Duodenal mucosa (tissue), 2 donors: ENCODE data around the gene CUL2.
A peak's percentile ranks its signal among the peaks of the same experiment; 100 is the strongest.

Experiments
- H3K27ac ChIP-seq: one replicate; pipeline ENCODE4 v1.7.0; 2013; ENCODE audit warnings: low read depth, low read length
- H3K27me3 ChIP-seq, 2 donors: one replicate each; pipeline ENCODE4 v1.7.0; 2013; ENCODE audit warnings: low read length in 2 of 2, control low read depth in 1 of 2; ENCODE audit not compliant: insufficient read depth in 2 of 2, control insufficient read depth in 1 of 2
- H3K36me3 ChIP-seq, 2 donors: one replicate each; pipeline ENCODE4 v1.7.0; 2013; ENCODE audit warnings: low read length in 2 of 2, control low read depth in 1 of 2; ENCODE audit not compliant: insufficient read depth in 2 of 2, control insufficient read depth in 1 of 2
- H3K4me1 ChIP-seq, 2 donors: one replicate each; pipeline ENCODE4 v1.7.0; 2013; ENCODE audit warnings: low read length in 2 of 2, control low read depth in 1 of 2; ENCODE audit not compliant: insufficient read depth in 2 of 2, control insufficient read depth in 1 of 2
- H3K4me3 ChIP-seq, 2 donors: one replicate each; pipeline ENCODE4 v1.7.0; 2013; ENCODE audit warnings: low read length in 2 of 2, low read depth in 1 of 2
- H3K9ac ChIP-seq, 2 donors: one replicate each; pipeline ENCODE4 v1.7.0; 2013; ENCODE audit warnings: low read length in 2 of 2, low read depth in 1 of 2
- H3K9me3 ChIP-seq, 2 donors: one replicate each; pipeline ENCODE4 v1.7.0; 2013; ENCODE audit warnings: low read length in 2 of 2, control low read depth in 1 of 2; ENCODE audit not compliant: control insufficient read depth in 1 of 2

Gene CUL2

DNA sequence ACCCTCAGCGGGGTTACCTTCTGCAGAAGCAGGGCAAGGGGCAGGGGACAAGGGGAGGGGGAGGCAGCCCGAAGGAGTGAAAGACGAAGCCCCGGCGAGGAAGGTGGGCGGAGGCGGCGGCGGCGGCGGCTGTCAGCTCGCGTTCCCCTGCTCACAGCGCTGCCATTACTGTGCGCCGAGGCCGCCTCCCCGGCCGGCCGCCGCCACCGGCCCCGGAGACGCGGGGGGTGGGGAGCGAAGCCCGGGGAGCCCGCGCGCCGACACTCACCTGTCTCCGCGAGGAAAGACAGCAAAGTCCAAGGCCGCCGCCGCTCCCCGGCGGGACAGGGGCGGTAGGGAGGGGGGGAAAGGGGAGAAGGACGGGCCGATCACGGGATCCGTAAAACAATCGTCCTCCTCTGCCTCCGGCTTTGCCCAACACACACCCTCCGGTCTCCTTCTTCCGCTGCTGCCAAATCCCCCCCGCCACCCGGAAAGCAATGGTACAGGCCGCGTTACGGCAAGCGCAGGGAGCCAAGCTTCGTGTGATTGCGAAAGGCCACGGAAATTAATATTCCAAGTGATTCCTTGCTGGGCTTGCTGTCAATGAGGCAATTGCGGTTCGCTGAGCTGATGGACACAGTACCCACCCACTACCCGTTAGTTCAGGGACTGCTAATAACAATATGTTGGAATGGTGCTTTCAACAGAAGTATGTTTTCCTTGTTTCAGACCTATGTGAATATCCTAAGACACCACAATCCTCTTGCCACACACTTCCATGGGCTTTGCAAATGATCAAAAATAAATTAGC lies at the start of gene CUL2:
Gene CUL2 (minus strand): TSS at position 180 of the 793 bp plus-strand sequence. CDS start 19,024 bp downstream, outside the sequence.
- H3K9ac ChIP-seq, result peak within 1 kb of the TSS; percentile 48 to 73
- no peaks in the 10 kb centered on the region for H3K36me3 ChIP-seq
- peaks cover 0 to 3% of the 10 kb centered on the region in 2 donors for H3K9me3 ChIP-seq
- H3K4me3 ChIP-seq, result peak within 1 kb of the TSS; percentile 75 to 96
- H3K27me3 ChIP-seq, result no peaks in the 10 kb centered on the region
- H3K27ac ChIP-seq, result peak within 1 kb of the TSS; percentile 91
- peaks cover 16% of the 10 kb centered on the region in 2 donors for H3K4me1 ChIP-seq

DNA sequence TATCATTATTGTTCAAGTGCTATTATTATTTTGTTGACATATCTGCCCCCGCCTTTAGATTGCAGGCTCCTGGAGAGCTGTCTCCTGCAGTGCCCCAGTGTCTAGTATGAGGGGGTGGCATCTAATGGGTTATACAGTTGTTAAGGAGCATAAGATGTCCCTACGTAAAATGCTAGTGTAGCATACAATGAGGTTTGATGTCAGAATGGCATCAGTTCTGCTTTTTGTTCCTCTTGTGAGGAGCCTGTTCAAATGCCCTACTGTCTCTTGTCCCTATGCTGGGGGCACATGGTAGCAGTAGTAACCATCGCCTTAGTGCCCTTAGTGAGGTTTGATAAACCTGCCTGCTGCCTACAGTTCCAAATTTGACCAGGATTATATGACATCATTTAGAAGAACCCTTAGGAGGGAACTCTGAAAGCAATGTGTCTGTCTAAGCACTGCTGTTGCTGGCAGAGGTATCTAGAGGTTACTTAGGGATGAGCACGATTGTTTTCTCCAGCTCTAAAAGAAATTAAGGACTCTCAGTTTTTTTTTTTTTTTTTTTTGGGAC lies 46.2 kb upstream of the CUL2 start:
- Histone ChIP-seq H3K4me1 (peaks cover 0 to 11% of the 10 kb centered on the region in 2 donors), H3K4me3 (no peak overlapping the region), H3K27ac (no peak overlapping the region), H3K27me3 (no peaks in the 10 kb centered on the region), H3K9ac (no peak overlapping the region), H3K36me3 (no peaks in the 10 kb centered on the region), H3K9me3 (no peaks in the 10 kb centered on the region)

DNA sequence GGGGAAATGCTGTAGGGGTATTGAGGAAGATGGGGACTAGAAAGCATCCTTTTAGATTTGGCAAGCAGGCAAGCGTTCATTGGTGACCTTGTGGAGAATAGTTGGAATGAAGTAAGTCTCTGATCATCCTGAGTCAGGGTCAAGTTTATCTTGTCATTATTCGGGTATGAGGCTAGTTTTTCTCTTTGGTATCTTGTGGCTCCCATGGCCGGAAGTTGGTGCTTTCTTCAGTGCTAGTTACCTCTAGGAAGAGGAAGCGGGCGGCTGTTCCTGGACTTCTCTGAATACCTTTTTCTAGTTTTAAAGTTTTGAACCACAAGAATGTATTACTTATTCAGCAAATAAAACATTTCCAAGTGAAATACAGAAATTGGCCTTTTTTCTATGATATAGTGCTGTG lies 45.7 kb upstream of the CUL2 start:
- Histone ChIP-seq H3K4me1 (peaks cover 0 to 11% of the 10 kb centered on the region in 2 donors), H3K4me3 (no peak overlapping the region), H3K36me3 (no peaks in the 10 kb centered on the region), H3K9me3 (no peaks in the 10 kb centered on the region), H3K27ac (no peak overlapping the region), H3K9ac (no peak overlapping the region), H3K27me3 (no peaks in the 10 kb centered on the region)

DNA sequence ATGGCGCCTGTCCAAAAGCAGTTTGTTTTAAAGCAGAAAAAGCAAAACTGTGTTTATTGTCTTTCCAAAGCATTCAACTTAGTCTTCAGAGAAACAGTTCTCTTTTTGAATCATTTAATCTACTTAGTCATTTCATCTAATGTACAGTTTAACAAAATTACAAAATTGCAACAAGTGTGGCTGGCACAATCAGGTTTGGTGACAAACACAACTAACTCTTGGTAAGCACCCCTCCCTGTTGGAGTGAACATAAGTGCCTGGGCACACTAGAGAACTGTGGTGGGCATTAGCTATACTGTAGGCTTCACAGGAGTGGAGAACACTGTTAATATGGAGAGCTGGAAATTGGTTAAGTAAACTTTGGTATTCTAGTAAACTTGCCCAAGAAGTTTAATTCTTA lies 43.4 kb upstream of the CUL2 start:
- no peaks in the 10 kb centered on the region for H3K36me3 ChIP-seq
- no peaks in the 10 kb centered on the region for H3K9me3 ChIP-seq
- H3K27me3 ChIP-seq, result no peaks in the 10 kb centered on the region
- H3K4me3 ChIP-seq, result no peak overlapping the region
- H3K9ac ChIP-seq, result no peak overlapping the region
- no peak overlapping the region for H3K27ac ChIP-seq
- H3K4me1 ChIP-seq, result peaks cover 0 to 12% of the 10 kb centered on the region in 2 donors

DNA sequence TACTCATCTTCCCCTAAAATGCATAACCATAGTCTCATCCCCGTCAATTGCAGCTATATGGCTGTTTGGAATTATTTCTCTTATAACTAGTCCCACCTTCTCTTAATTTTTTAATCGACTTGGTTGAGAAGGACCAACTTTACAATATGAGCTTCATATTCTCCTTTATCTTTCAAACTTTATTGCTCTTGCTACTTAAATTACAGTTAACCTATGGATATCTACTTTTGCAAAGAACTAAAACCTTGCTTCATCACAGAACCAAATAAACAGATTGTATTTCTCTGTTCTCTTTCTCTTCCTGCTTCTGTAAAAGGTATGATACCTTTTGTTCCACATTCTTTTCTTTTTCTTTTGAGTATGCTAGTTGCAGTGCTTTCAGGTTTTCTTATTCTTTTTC lies 42.6 kb upstream of the CUL2 start:
- H3K36me3 ChIP-seq, result no peaks in the 10 kb centered on the region
- no peaks in the 10 kb centered on the region for H3K9me3 ChIP-seq
- no peaks in the 10 kb centered on the region for H3K27me3 ChIP-seq
- H3K9ac ChIP-seq, result no peak overlapping the region
- H3K4me3 ChIP-seq, result no peak overlapping the region
- H3K27ac ChIP-seq, result no peak overlapping the region
- peaks cover 3 to 16% of the 10 kb centered on the region in 2 donors for H3K4me1 ChIP-seq

DNA sequence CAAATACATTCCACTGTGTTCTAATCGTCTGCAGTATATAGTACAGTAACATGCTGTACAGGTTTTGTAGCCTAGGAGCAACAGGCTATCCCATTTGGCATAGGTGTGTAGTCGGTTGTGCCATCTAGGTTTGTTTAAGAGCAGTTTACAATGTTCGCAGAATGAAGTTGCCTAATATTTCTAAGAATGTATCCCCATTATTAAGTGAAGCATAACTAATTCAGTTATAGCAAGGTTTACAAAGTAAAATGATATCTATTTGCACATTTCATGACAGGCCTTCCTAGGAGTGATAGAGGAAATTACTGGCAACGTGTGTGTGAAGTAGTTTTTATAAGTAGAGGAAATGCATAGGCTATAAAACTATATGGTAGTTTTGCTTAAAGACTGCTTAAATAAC lies 40.5 kb upstream of the CUL2 start:
- no peak overlapping the region for H3K27ac ChIP-seq
- H3K4me3 ChIP-seq, result no peak overlapping the region

DNA sequence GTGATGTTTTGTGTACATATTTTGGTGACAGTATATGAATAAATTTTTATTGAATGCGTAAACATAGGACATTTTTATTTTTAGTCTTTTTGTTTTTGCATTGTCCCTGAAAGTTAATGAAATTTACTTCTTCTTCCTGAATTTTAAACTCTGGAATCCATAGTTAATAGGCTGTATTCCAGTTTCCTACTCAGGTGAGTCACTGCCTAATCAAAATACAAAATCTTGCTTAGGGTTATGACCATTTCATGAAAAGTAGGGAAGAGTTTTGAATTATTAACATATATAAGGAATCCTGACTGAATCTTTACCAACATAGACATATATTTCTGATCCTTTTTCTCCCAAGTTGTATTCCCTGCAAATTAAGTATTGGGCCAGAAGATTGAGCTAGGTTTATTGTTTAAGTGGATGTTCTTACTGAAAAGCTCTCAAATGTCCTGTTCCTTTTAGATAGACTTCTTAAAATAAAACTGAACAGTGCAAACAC lies 39.1 kb upstream of the CUL2 start:
- Histone ChIP-seq H3K9ac (no peak overlapping the region), H3K36me3 (no peaks in the 10 kb centered on the region), H3K27ac (no peak overlapping the region), H3K4me3 (no peak overlapping the region), H3K27me3 (no peaks in the 10 kb centered on the region), H3K9me3 (no peaks in the 10 kb centered on the region), H3K4me1 (peaks cover 7 to 16% of the 10 kb centered on the region in 2 donors)

More for the DNA sequence above, 40.5 kb upstream of the CUL2 start:
- Histone ChIP-seq H3K27me3 (no peaks in the 10 kb centered on the region), H3K4me1 (peaks cover 7 to 16% of the 10 kb centered on the region in 2 donors), H3K9ac (no peak overlapping the region), H3K9me3 (no peaks in the 10 kb centered on the region), H3K36me3 (no peaks in the 10 kb centered on the region)

DNA sequence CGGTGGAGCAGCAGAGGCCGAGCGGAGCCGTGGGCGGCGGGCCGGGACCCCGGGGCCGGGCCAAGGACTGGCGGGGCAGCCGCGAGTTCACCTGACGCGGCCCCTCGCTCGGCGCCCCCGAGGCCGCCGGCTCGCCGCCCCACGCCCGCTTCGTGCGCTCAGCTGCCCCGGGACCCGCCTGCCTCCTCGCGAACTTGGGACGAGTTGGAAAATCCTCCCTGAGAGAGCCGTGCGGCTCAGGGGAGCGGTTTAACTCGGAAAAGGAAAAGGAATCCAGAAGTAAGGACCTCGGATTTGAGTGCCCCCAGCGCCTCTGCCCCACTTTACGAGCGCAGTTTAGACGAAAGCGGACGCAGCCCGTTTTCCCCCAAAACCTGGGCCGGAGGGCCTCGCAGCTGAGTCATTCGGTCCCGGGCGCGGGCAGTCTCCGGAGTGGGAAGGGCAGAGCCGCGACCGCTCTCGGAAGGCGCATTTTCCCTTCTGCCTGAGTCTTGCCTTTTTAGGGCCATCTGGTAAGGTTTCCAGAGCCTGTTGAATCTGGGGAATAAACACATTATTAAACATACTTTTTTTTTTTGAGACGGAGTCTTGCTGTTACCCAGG lies 37.2 kb upstream of the CUL2 start:
- no peaks in the 10 kb centered on the region for H3K36me3 ChIP-seq
- no peaks in the 10 kb centered on the region for H3K9me3 ChIP-seq
- H3K27ac ChIP-seq, result peak overlapping the region; percentile 98
- H3K27me3 ChIP-seq, result no peaks in the 10 kb centered on the region
- peaks cover 7 to 11% of the 10 kb centered on the region in 2 donors for H3K4me1 ChIP-seq
- peak overlapping the region; percentile 85 to 89 for H3K4me3 ChIP-seq
- H3K9ac ChIP-seq, result peak overlapping the region; percentile 76 to 100

DNA sequence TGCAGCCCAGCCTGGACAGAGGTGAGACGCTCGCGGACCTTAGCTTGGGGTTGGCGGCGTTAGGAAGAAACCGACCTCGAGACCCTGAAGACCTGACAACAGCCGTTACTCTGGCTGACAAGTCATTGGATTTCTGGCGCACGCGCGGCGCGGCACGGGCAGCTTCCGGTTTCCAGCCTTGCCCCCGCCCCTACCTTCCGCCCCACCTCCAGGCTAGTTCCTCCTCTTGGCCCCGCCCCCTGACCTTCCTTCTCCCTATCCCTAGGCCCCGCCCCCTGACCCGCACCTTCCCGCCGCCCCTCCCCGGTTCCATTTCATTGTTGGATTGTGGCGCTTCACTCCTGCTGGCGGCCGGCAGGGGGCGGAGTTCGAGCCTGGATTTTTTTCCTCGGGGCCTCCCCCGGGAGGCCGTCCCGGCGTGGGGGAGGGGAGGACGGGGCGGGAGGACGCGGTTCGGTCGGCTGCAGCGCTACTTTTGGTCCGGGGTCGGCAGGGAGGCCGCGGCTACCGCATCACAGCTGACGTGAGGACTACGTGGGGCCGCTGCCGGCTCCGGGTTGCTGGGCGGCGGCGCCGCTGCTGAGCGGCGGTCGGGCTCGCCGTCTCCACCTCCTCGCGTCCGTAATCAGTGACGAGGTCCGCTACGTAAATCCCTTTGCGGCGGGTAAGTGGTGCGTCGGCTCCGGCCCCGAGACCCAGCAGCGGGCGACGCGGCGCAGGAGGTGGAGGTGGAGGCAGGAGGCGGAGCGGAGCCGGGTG lies 36.6 kb upstream of the CUL2 start, which contains the start of gene CREM:
Gene CREM (plus strand): TSS at position 317 of the 759 bp plus-strand sequence. CDS start 10,990 bp downstream, outside the sequence.
- Histone ChIP-seq H3K9ac (peak within 1 kb of the TSS; percentile 78 to 100), H3K9me3 (no peaks in the 10 kb centered on the region), H3K4me3 (peak within 1 kb of the TSS; percentile 85 to 89), H3K4me1 (peaks cover 7 to 11% of the 10 kb centered on the region in 2 donors), H3K27me3 (no peaks in the 10 kb centered on the region), H3K27ac (peak within 1 kb of the TSS; percentile 98), H3K36me3 (no peaks in the 10 kb centered on the region)
